Calu3 (cell line): ENCODE data around the gene WDFY4. TPM values are rescaled to one million over a fixed set of nuclear protein-coding genes. Genes with fewer than 3 reads are reported as not detected.

Experiments used
- BruUV-seq: library from RNA; stranded (reverse); fragments of 400-500 nt; replicated peaks from 2 replicates; lab custom pipeline; 2021; lab: Mats Ljungman, UMichigan
- CTCF ChIA-PET: fragments of 300-600 bp; sonication (Branson Sonifier 250); formaldehyde crosslinking; loops from one replicate; lab custom pipeline; 2022; ENCODE audit warnings: antibody characterized with exemption; lab: Charles Lee
- DNase-seq: peaks from one replicate; pipeline ENCODE4 v3.0.0; 2022
- H3K27ac Mint-ChIP-seq: one replicate; pipeline ENCODE4 v1.8.0; 2022; ENCODE audit warnings: mixed read lengths; ENCODE audit not compliant: unreplicated experiment
- H3K27me3 Mint-ChIP-seq: one replicate; pipeline ENCODE4 v1.8.0; 2022; ENCODE audit warnings: mixed read lengths; ENCODE audit not compliant: unreplicated experiment
- H3K36me3 Mint-ChIP-seq: one replicate; pipeline ENCODE4 v1.8.0; 2022; ENCODE audit warnings: mild to moderate bottlenecking, moderate library complexity, mixed read lengths; ENCODE audit not compliant: insufficient read depth, unreplicated experiment
- H3K4me1 Mint-ChIP-seq: one replicate; pipeline ENCODE4 v1.8.0; 2022; ENCODE audit warnings: mild to moderate bottlenecking, low read depth, mixed read lengths; ENCODE audit not compliant: unreplicated experiment
- H3K4me3 Mint-ChIP-seq: one replicate; pipeline ENCODE4 v1.8.0; 2022; ENCODE audit warnings: mild to moderate bottlenecking, low read depth, moderate library complexity, mixed read lengths; ENCODE audit not compliant: unreplicated experiment
- H3K9me3 Mint-ChIP-seq: one replicate; pipeline ENCODE4 v1.8.0; 2022; ENCODE audit warnings: low read depth, mixed read lengths; ENCODE audit not compliant: unreplicated experiment
- CTCF ChIP-seq: fragments of 200-600 bp; IDR thresholded peaks from one replicate; pipeline ENCODE4 v1.8.0; 2022; ENCODE audit warnings: antibody characterized with exemption; ENCODE audit not compliant: unreplicated experiment
- intact Hi-C: fragments of 100-400 bp; cut with micrococcal nuclease; formaldehyde crosslinking; loops from one replicate; pipeline ENCODE4 v1.10.0; 2022; ENCODE audit not compliant: unreplicated experiment
- total RNA-seq: library from RNA; stranded (reverse); gene quantifications from 2 replicates; pipeline ENCODE4 v1.2.3, GENCODE V29; 2022

Gene WDFY4
- total RNA-seq, 1 experiment from 2014 or later, result not detected

- intact Hi-C loops, result no loop called here
Measured at GRCh38 chr10:49010865-49011264, 326.2 kb downstream of the WDFY4 start.

GRCh38 chr10:49011756-49012155, 327.1 kb downstream of the WDFY4 start:
- no peaks in the 10 kb centered on the region for H3K4me1 Mint-ChIP-seq
- no peak overlapping the region for H3K27ac Mint-ChIP-seq
- CTCF ChIA-PET, result no interaction called here
- TF ChIP-seq CTCF, result no peak
- intact Hi-C loops, result no loop called here
- no peak overlapping the region for H3K4me3 Mint-ChIP-seq
- H3K36me3 Mint-ChIP-seq, result no peaks in the 10 kb centered on the region
- no peak for DNase-seq
- no peaks in the 10 kb centered on the region for H3K9me3 Mint-ChIP-seq
- peaks cover 84% of the 10 kb centered on the region for H3K27me3 Mint-ChIP-seq
- BruUV-seq, result no TSS peak

More at GRCh38 chr10:49010865-49011264, 326.2 kb downstream of the WDFY4 start:
- H3K9me3 Mint-ChIP-seq, result peaks cover 2% of the 10 kb centered on the region
- no TSS peak for BruUV-seq
- TF ChIP-seq CTCF, result no peak
- CTCF ChIA-PET, result interaction anchor here (0.6 kb wide), 1 partner anchor 444 kb away, joined by 3 read pairs; no protein-coding TSS in a partner anchor
- no peak overlapping the region for H3K27ac Mint-ChIP-seq
- H3K36me3 Mint-ChIP-seq, result no peaks in the 10 kb centered on the region
- DNase-seq, result no peak
- H3K4me1 Mint-ChIP-seq, result no peaks in the 10 kb centered on the region
- H3K4me3 Mint-ChIP-seq, result no peak overlapping the region
- peaks cover 86% of the 10 kb centered on the region for H3K27me3 Mint-ChIP-seq

GRCh38 chr10:49012603-49013002, 327.9 kb downstream of the WDFY4 start:
- Mint-ChIP-seq H3K27ac (no peak overlapping the region), H3K36me3 (no peaks in the 10 kb centered on the region), H3K27me3 (peaks cover 86% of the 10 kb centered on the region), H3K9me3 (no peaks in the 10 kb centered on the region), H3K4me1 (no peaks in the 10 kb centered on the region), H3K4me3 (no peak overlapping the region)
- DNase-seq, result no peak
- no TSS peak for BruUV-seq
- intact Hi-C loops, result no loop called here
- no peak for TF ChIP-seq CTCF
- CTCF ChIA-PET, result no interaction called here

GRCh38 chr10:49015700-49016099, 331.0 kb downstream of the WDFY4 start:
- Mint-ChIP-seq H3K4me1 (no peaks in the 10 kb centered on the region), H3K9me3 (peaks cover 5% of the 10 kb centered on the region), H3K27ac (no peak overlapping the region), H3K4me3 (no peak overlapping the region), H3K36me3 (no peaks in the 10 kb centered on the region), H3K27me3 (peaks cover 71% of the 10 kb centered on the region)
- BruUV-seq, result no TSS peak
- CTCF ChIA-PET, result no interaction called here
- intact Hi-C loops, result no loop called here
- no peak for TF ChIP-seq CTCF
- DNase-seq, result no peak
